ENCODE results near the gene GPRC5C. TPM values are rescaled to one million over a fixed set of nuclear protein-coding genes. Genes with fewer than 3 reads are reported as not detected.

GPRC5C gene
- total and polyA plus RNA-seq, 2 donors (not counting 3 experiments of a cell fraction or from before 2014, with no cell fraction given), result not detected

GRCh38 chr17:74480290-74480689, 48.4 kb downstream of the GPRC5C start:
- TF ChIP-seq CTCF (IDR thresholded peaks at IDR 0.05; ENCODE audit: extremely low read depth in 1 of 2, insufficient read depth in 1 of 2, low read depth in 1 of 2, low read length in 2 of 2) (no peak), JUN (IDR thresholded peaks at IDR 0.05; ENCODE audit: borderline replicate concordance, insufficient read depth, insufficient read length, low read depth) (no peak), FOS (IDR thresholded peaks at IDR 0.05; ENCODE audit: borderline replicate concordance, insufficient read depth, low read length) (no peak), MYC (IDR thresholded peaks at IDR 0.05; ENCODE audit: low read depth, low read length) (no peak), POLR2AphosphoS5 (IDR thresholded peaks at IDR 0.05; ENCODE audit: insufficient read depth, low read depth, low read length) (no peak), EZH2 (IDR thresholded peaks at IDR 0.05; ENCODE audit: borderline replicate concordance, low read depth, low read length, severe bottlenecking) (no peak), GATA2 (IDR thresholded peaks at IDR 0.05; ENCODE audit: insufficient read depth, insufficient read length, low read depth, low read length) (no peak), POLR2A (IDR thresholded peaks at IDR 0.05; ENCODE audit: low read depth, low read length) (no peak), MAX (IDR thresholded peaks at IDR 0.05; ENCODE audit: insufficient read depth, insufficient read length) (no peak)
- Histone ChIP-seq H3K4me1 (ENCODE audit: control insufficient read depth, extremely low read depth, insufficient read depth, low read length) (no peaks in the 10 kb centered on the region), H3K36me3 (ENCODE audit: control insufficient read depth in 2 of 2, extremely low read depth in 1 of 2, insufficient read depth in 2 of 2, low read length in 2 of 2) (no peaks in the 10 kb centered on the region), H3K9me3 (replicated peaks; ENCODE audit: control insufficient read depth, insufficient read depth, low read length) (no peaks in the 10 kb centered on the region), H3K9ac (replicated peaks; ENCODE audit: extremely low read depth, insufficient read depth, low read length) (no peak overlapping the region), H3K9me1 (replicated peaks; ENCODE audit: control insufficient read depth, extremely low read depth, insufficient read depth, low read length) (no peaks in the 10 kb centered on the region), H3K79me2 (ENCODE audit: control insufficient read depth, insufficient read depth, low read length) (no peaks in the 10 kb centered on the region), H3K27me3 (ENCODE audit: control insufficient read depth in 2 of 2, insufficient read depth in 2 of 2, low read length in 2 of 2) (no peaks in the 10 kb centered on the region), H4K20me1 (replicated peaks; ENCODE audit: control insufficient read depth, extremely low read depth, insufficient read depth, low read length) (no peaks in the 10 kb centered on the region), H3K27ac (ENCODE audit: insufficient read depth, low read depth, low read length) (no peak overlapping the region), H3K4me2 (ENCODE audit: insufficient read depth, low read length) (no peak overlapping the region), H2AFZ (ENCODE audit: low read depth, low read length) (no peak overlapping the region), H3K4me3 (replicated peaks in 1 of 3; ENCODE audit: insufficient read depth in 1 of 3, low read depth in 1 of 3, low read length in 3 of 3) (no peak overlapping the region)
- intact Hi-C loops (cut with micrococcal nuclease), result no loop called here
- CTCF ChIA-PET, result no interaction called here
- no peak for DNase-seq (ENCODE audit: low read depth, low spot score)
- FAIRE-seq, result no peak
- no TSS peak for BruUV-seq (replicated peaks)
- dilution Hi-C loops (cut with MboI; ENCODE audit: extremely low pct_ligation_motif_present, low sequenced_read_pairs), result no loop called here
- POLR2A ChIA-PET, result no interaction called here
